ENCODE measurements around the gene WDR70. TPM values are rescaled to one million over a fixed set of nuclear protein-coding genes. Genes with fewer than 3 reads are reported as not detected.
"Not testable (repeated sequence)": the region's sequence is repeated elsewhere in the genome, so short reads cannot be mapped to it uniquely, and the experiment has no call there.

The WDR70 gene
- total RNA-seq, 3 donors from 2014 or later (not counting 1 experiment from before 2014, with no cell fraction given), result 36.3 to 47.0 (median 41.3) TPM

- peak; percentile 38 for TF ChIP-seq CTCF (IDR thresholded peaks at IDR 0.05)
- Mint-ChIP-seq H3K4me1 (no peaks in the 10 kb centered on the region), H3K4me3 (no peak overlapping the region), H3K27me3 (ENCODE audit: low read depth in 2 of 2) (peaks cover 0 to 4% of the 10 kb centered on the region in 2 donors), H3K36me3 (peaks cover 6% of the 10 kb centered on the region), H3K27ac (no peak overlapping the region), H3K9me3 (peaks cover 6% of the 10 kb centered on the region in 2 donors)
- H3K4me1 ChIP-seq (ENCODE audit: control insufficient read depth, insufficient read depth, low read length), result no peaks in the 10 kb centered on the region
- H3K9me3 ChIP-seq (ENCODE audit: control insufficient read depth, insufficient read depth, low read length), result peaks cover 9% of the 10 kb centered on the region
- no peak overlapping the region for H3K27ac ChIP-seq (ENCODE audit: low read length)
- H3K4me3 ChIP-seq (ENCODE audit: low read length), result no peak overlapping the region
- H3K36me3 ChIP-seq (ENCODE audit: control insufficient read depth, insufficient read depth, low read length), result no peaks in the 10 kb centered on the region
- intact Hi-C loops (cut with micrococcal nuclease), result no loop called here
- H3K27me3 ChIP-seq (ENCODE audit: control insufficient read depth, insufficient read depth, low read length), result no peaks in the 10 kb centered on the region
- ATAC-seq (no peak), DNase-seq (peak in 1 of 2 donors; percentile 4)
- 97% methylated on average over 9 of the region's 9 CpGs for WGBS (ENCODE audit: insufficient coverage)
These were observed 395.9 kb downstream of the WDR70 start for GRCh38 chr5:37774912-37775483.

- no peaks in the 10 kb centered on the region for H3K4me1 ChIP-seq (ENCODE audit: control insufficient read depth, insufficient read depth, low read length)
- no peaks in the 10 kb centered on the region for H3K36me3 ChIP-seq (ENCODE audit: control insufficient read depth, insufficient read depth, low read length)
- Mint-ChIP-seq H3K9me3 (peaks cover 6% of the 10 kb centered on the region in 2 donors), H3K4me1 (no peaks in the 10 kb centered on the region), H3K4me3 (no peak overlapping the region), H3K36me3 (peaks cover 6% of the 10 kb centered on the region), H3K27me3 (ENCODE audit: low read depth in 2 of 2) (no peaks in the 10 kb centered on the region), H3K27ac (no peak overlapping the region)
- TF ChIP-seq CTCF (IDR thresholded peaks at IDR 0.05), result no peak
- WGBS (ENCODE audit: insufficient coverage), result 94% methylated on average over 7 of the region's 7 CpGs
- ATAC-seq (no peak), DNase-seq (no peak)
- intact Hi-C loops (cut with micrococcal nuclease), result no loop called here
- H3K27me3 ChIP-seq (ENCODE audit: control insufficient read depth, insufficient read depth, low read length), result no peaks in the 10 kb centered on the region
- H3K9me3 ChIP-seq (ENCODE audit: control insufficient read depth, insufficient read depth, low read length), result peaks cover 9% of the 10 kb centered on the region
- no peak overlapping the region for H3K4me3 ChIP-seq (ENCODE audit: low read length)
- H3K27ac ChIP-seq (ENCODE audit: low read length), result no peak overlapping the region
These were observed 397.7 kb downstream of the WDR70 start for GRCh38 chr5:37776826-37777225.

GRCh38 chr5:37777432-37778130 is 398.5 kb downstream of the WDR70 start:
- Mint-ChIP-seq H3K4me1 (no peaks in the 10 kb centered on the region), H3K27me3 (ENCODE audit: low read depth in 2 of 2) (no peaks in the 10 kb centered on the region), H3K27ac (no peak overlapping the region), H3K4me3 (no peak overlapping the region), H3K9me3 (peaks cover 6% of the 10 kb centered on the region in 2 donors), H3K36me3 (peaks cover 6% of the 10 kb centered on the region)
- H3K36me3 ChIP-seq (ENCODE audit: control insufficient read depth, insufficient read depth, low read length), result no peaks in the 10 kb centered on the region
- H3K9me3 ChIP-seq (ENCODE audit: control insufficient read depth, insufficient read depth, low read length), result peaks cover 9% of the 10 kb centered on the region
- H3K27me3 ChIP-seq (ENCODE audit: control insufficient read depth, insufficient read depth, low read length), result no peaks in the 10 kb centered on the region
- H3K4me3 ChIP-seq (ENCODE audit: low read length), result no peak overlapping the region
- H3K27ac ChIP-seq (ENCODE audit: low read length), result no peak overlapping the region
- intact Hi-C loops (cut with micrococcal nuclease), result no loop called here
- WGBS (ENCODE audit: insufficient coverage), result 93% methylated on average over 15 of the region's 15 CpGs
- no peaks in the 10 kb centered on the region for H3K4me1 ChIP-seq (ENCODE audit: control insufficient read depth, insufficient read depth, low read length)
- no peak for TF ChIP-seq CTCF (IDR thresholded peaks at IDR 0.05)
- ATAC-seq (no peak), DNase-seq (no peak)

GRCh38 chr5:37781409-37781808 is 402.3 kb downstream of the WDR70 start:
- ATAC-seq; H3K9me3 ChIP-seq (ENCODE audit: control insufficient read depth, insufficient read depth, low read length); H3K4me3 Mint-ChIP-seq; DNase-seq; H3K4me1 ChIP-seq (ENCODE audit: control insufficient read depth, insufficient read depth, low read length); H3K4me3 ChIP-seq (ENCODE audit: low read length); H3K4me1 Mint-ChIP-seq; H3K27me3 ChIP-seq (ENCODE audit: control insufficient read depth, insufficient read depth, low read length); H3K36me3 Mint-ChIP-seq; H3K27me3 Mint-ChIP-seq (ENCODE audit: low read depth in 2 of 2); H3K27ac ChIP-seq (ENCODE audit: low read length); intact Hi-C loops (cut with micrococcal nuclease); H3K9me3 Mint-ChIP-seq; H3K36me3 ChIP-seq (ENCODE audit: control insufficient read depth, insufficient read depth, low read length); H3K27ac Mint-ChIP-seq: not testable (repeated sequence)
- WGBS (ENCODE audit: insufficient coverage), result 90% methylated on average over 8 of the region's 8 CpGs
